ENCODE measurements around the gene KCNH8. TPM values are rescaled to one million over a fixed set of nuclear protein-coding genes. Genes with fewer than 3 reads are reported as not detected.

The KCNH8 gene
- total and polyA plus RNA-seq, 10 of the 15 experiments (the other 5 are each of a cell fraction or from before 2014, with no cell fraction given): under 0.01 to 0.18 (median 0.07) TPM; not detected in 2

DNA sequence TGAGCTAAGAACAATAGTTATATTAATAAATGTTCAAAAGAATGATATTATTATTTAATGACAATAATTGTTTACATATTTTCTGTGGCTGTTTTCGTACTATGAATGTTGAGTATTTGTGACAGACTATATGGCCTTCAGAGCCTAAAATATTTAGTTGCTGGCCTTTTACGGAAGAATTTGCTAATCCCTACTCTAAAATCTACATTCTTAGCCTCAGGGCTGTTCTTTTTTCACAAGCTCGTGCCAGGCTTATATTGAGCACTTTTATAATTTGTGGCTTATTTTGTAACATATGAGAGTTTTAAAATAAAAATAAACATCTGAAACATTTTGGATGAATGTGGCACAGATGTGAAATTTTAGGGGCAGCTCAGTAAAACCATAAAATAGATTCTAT is 79.9 kb downstream of the KCNH8 start (continued):
- TF ChIP-seq CBX5 (IDR thresholded peaks at IDR 0.05; ENCODE audit: low read depth): no peak
- TF ChIP-seq NR2F1 (conservative IDR thresholded peaks at IDR 0.05): no peak

DNA sequence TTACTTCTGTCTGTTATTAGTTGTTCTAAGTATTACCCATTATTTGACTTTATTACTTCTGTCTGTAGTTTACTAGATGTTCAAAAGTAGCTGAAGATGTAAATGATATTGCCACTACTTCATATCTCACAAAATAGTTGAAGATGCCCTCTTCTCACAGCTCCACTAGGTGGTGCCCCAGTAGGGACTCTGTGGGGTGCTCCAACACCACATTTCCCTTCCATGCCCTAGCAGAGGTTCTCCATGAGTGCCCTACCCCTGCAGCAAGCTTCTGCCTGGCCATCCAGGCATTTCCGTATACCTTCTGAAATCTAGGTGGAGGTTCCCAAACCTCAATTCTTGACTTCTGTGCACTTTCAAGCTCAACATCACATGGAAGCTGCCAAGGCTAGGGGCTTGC is 80.8 kb downstream of the KCNH8 start:
- ChIA-PET CTCF (interaction anchor here (1.5 to 1.6 kb wide), 4 partner anchors 14 to 637 kb away, joined by 4 to 5 read pairs (median 4); no protein-coding TSS in a partner anchor), POLR2A (no interaction called here), SMC1A (ENCODE audit: uncharacterized antibody, unreplicated experiment) (interaction anchor here (1.0 to 1.9 kb wide), 3 partner anchors 9 to 120 kb away, joined by 3 to 4 read pairs (median 3); no protein-coding TSS in a partner anchor), RAD21 (ENCODE audit: unreplicated experiment) (interaction anchor here (1.1 kb wide), 1 partner anchor 311 kb away, joined by 3 read pairs; no protein-coding TSS in a partner anchor)
- 100% methylated on average over 1 of the region's 1 CpG for WGBS (ENCODE audit: insufficient coverage, insufficient replicate concordance, low lambda C conversion rate, missing lambda C conversion rate)
- Histone ChIP-seq H3K4me1 (ENCODE audit: control insufficient read depth, insufficient read depth, low read length) (no peaks in the 10 kb centered on the region), H3K36me3 (ENCODE audit: control insufficient read depth in 2 of 2, insufficient read depth in 2 of 2, low read length in 1 of 2) (no peaks in the 10 kb centered on the region), H3K9ac (ENCODE audit: control insufficient read depth, insufficient read depth, low read length) (no peak overlapping the region), H3K27ac (ENCODE audit: control insufficient read depth, insufficient read depth) (no peak overlapping the region), H3K27me3 (replicated peaks in 1 of 2; ENCODE audit: control insufficient read depth in 2 of 2, insufficient read depth in 2 of 2, low read length in 1 of 2) (no peaks in the 10 kb centered on the region), H3K4me3 (no peak overlapping the region), H3K4me2 (ENCODE audit: control insufficient read depth, insufficient read depth) (no peak overlapping the region), H2AFZ (ENCODE audit: control insufficient read depth, low read depth, low read length) (no peak overlapping the region; the same call in 1 of the 2 replicates), H3K9me3 (replicated peaks; ENCODE audit: control insufficient read depth, insufficient read depth, low read length) (no peaks in the 10 kb centered on the region; the same call in 2 of the 3 replicates), H3K79me2 (ENCODE audit: control insufficient read depth, insufficient read depth, low read length) (no peaks in the 10 kb centered on the region), H4K20me1 (ENCODE audit: control insufficient read depth, insufficient read depth) (no peaks in the 10 kb centered on the region)
- ATAC-seq (peak; percentile 60), DNase-seq (ENCODE audit: low read depth, low spot score) (no peak), FAIRE-seq (no peak)
- BruUV-seq (replicated peaks): no TSS peak
- intact Hi-C loops (cut with micrococcal nuclease; ENCODE audit: unreplicated experiment) (loop anchor here (5.0 kb wide), 1 partner anchor 638 kb away; no protein-coding TSS in a partner anchor), in situ Hi-C loops (cut with MboI) (no loop called here)
- no peak for TF ChIP-seq TBL1XR1 (IDR thresholded peaks at IDR 0.05; ENCODE audit: low read depth, low read length)
- TF ChIP-seq, protein P1, sequence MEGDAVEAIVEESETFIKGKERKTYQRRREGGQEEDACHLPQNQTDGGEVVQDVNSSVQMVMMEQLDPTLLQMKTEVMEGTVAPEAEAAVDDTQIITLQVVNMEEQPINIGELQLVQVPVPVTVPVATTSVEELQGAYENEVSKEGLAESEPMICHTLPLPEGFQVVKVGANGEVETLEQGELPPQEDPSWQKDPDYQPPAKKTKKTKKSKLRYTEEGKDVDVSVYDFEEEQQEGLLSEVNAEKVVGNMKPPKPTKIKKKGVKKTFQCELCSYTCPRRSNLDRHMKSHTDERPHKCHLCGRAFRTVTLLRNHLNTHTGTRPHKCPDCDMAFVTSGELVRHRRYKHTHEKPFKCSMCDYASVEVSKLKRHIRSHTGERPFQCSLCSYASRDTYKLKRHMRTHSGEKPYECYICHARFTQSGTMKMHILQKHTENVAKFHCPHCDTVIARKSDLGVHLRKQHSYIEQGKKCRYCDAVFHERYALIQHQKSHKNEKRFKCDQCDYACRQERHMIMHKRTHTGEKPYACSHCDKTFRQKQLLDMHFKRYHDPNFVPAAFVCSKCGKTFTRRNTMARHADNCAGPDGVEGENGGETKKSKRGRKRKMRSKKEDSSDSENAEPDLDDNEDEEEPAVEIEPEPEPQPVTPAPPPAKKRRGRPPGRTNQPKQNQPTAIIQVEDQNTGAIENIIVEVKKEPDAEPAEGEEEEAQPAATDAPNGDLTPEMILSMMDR (IDR thresholded peaks at IDR 0.05 in 2 of 3, conservative IDR thresholded peaks at IDR 0.05 in 1 of 3; ENCODE audit: control insufficient read depth in 2 of 3, extremely low read depth in 1 of 3, insufficient read depth in 1 of 3, low read depth in 3 of 3, low read length in 3 of 3): peak in 2 of 3 experiments; percentile 15 to 16; a peak in 2 of 6 replicates
- TF ChIP-seq, protein P2, sequence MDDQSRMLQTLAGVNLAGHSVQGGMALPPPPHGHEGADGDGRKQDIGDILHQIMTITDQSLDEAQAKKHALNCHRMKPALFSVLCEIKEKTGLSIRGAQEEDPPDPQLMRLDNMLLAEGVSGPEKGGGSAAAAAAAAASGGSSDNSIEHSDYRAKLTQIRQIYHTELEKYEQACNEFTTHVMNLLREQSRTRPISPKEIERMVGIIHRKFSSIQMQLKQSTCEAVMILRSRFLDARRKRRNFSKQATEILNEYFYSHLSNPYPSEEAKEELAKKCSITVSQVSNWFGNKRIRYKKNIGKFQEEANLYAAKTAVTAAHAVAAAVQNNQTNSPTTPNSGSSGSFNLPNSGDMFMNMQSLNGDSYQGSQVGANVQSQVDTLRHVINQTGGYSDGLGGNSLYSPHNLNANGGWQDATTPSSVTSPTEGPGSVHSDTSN (IDR thresholded peaks at IDR 0.05; ENCODE audit: insufficient replicate concordance, low read depth, low read length): no peak
- TF ChIP-seq, protein P3, sequence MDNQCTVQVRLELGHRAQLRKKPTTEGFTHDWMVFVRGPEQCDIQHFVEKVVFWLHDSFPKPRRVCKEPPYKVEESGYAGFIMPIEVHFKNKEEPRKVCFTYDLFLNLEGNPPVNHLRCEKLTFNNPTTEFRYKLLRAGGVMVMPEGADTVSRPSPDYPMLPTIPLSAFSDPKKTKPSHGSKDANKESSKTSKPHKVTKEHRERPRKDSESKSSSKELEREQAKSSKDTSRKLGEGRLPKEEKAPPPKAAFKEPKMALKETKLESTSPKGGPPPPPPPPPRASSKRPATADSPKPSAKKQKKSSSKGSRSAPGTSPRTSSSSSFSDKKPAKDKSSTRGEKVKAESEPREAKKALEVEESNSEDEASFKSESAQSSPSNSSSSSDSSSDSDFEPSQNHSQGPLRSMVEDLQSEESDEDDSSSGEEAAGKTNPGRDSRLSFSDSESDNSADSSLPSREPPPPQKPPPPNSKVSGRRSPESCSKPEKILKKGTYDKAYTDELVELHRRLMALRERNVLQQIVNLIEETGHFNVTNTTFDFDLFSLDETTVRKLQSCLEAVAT (IDR thresholded peaks at IDR 0.05): no peak
